NCI-H1930 (cell line): ENCODE results near the gene FDXR.

Experiments used
- DNase-seq, 2 experiments: peaks; one replicate each; lab custom pipeline; 2025; lab: John Stamatoyannopoulos, UW

Gene FDXR

GRCh38 chr17:74857191-74857590, 15.6 kb downstream of the FDXR start:
- no peak for DNase-seq

- no peak for DNase-seq
Measured at GRCh38 chr17:74856112-74856511, 16.7 kb downstream of the FDXR start.

- no peak for DNase-seq
Measured at GRCh38 chr17:74855323-74855722, 17.5 kb downstream of the FDXR start.

- DNase-seq, result no peak
Measured at GRCh38 chr17:74854792-74855191, 18.0 kb downstream of the FDXR start.

GRCh38 chr17:74853669-74854068, 19.1 kb downstream of the FDXR start:
- DNase-seq, result no peak

- DNase-seq, result no peak
Measured at GRCh38 chr17:74853048-74853397, 19.8 kb downstream of the FDXR start.

- peak; percentile 71 to 73 for DNase-seq
Measured at GRCh38 chr17:74852237-74853047, 20.4 kb downstream of the FDXR start.

- DNase-seq, result no peak
Measured at GRCh38 chr17:74851612-74852236, 21.1 kb downstream of the FDXR start.

GRCh38 chr17:74850914-74851313, 21.9 kb downstream of the FDXR start:
- no peak for DNase-seq

GRCh38 chr17:74850310-74850709, 22.5 kb downstream of the FDXR start:
- DNase-seq, result no peak

- DNase-seq, result no peak
Measured at GRCh38 chr17:74848656-74849399, 24.0 kb downstream of the FDXR start.

GRCh38 chr17:74846621-74847020, 26.2 kb downstream of the FDXR start:
- DNase-seq, result no peak

GRCh38 chr17:74843352-74843627, 29.5 kb downstream of the FDXR start:
- no peak for DNase-seq

GRCh38 chr17:74842599-74843351, 30.0 kb downstream of the FDXR start:
- DNase-seq, result peak; percentile 33 to 62

- DNase-seq, result no peak
Measured at GRCh38 chr17:74842146-74842598, 30.6 kb downstream of the FDXR start.

- no peak for DNase-seq
Measured at GRCh38 chr17:74840989-74841666, 31.7 kb downstream of the FDXR start.

GRCh38 chr17:74839990-74840852, 32.6 kb downstream of the FDXR start:
- no peak for DNase-seq

GRCh38 chr17:74838274-74838673, 34.5 kb downstream of the FDXR start:
- DNase-seq, result no peak

GRCh38 chr17:74836691-74837467, 35.9 kb downstream of the FDXR start:
- no peak for DNase-seq

- no peak for DNase-seq
Measured at GRCh38 chr17:74836191-74836590, 36.6 kb downstream of the FDXR start.
